Measurements from ENCODE around the gene CSMD2.

GRCh38 chr1:33740040-33740744 is 424.8 kb downstream of the CSMD2 start:
- TF ChIP-seq RAD21 (IDR thresholded peaks at IDR 0.05; ENCODE audit: low read length) (no peak), MAZ (IDR thresholded peaks at IDR 0.05; ENCODE audit: borderline replicate concordance, low read depth, low read length) (no peak), POLR2A (IDR thresholded peaks at IDR 0.05; ENCODE audit: low read depth, low read length) (no peak), CTCF (conservative IDR thresholded peaks at IDR 0.05; ENCODE audit: low read depth, low read length) (no peak), NFE2L2 (IDR thresholded peaks at IDR 0.05; ENCODE audit: low read depth, low read length) (no peak), BHLHE40 (IDR thresholded peaks at IDR 0.05; ENCODE audit: low read depth, low read length) (no peak), RFX5 (IDR thresholded peaks at IDR 0.05; ENCODE audit: low read depth, low read length) (no peak), CHD1 (IDR thresholded peaks at IDR 0.05; ENCODE audit: low read depth, low read length) (no peak), FOS (IDR thresholded peaks at IDR 0.05; ENCODE audit: low read depth, low read length) (no peak), ELK1 (IDR thresholded peaks at IDR 0.05; ENCODE audit: borderline replicate concordance, low read depth, low read length) (no peak), RCOR1 (IDR thresholded peaks at IDR 0.05; ENCODE audit: insufficient replicate concordance, low read length) (no peak), SMC3 (IDR thresholded peaks at IDR 0.05; ENCODE audit: low read depth, low read length) (no peak)
